ENCODE measurements around the gene TMED5. TPM values are rescaled to one million over a fixed set of nuclear protein-coding genes. Genes with fewer than 3 reads are reported as not detected.

Gene TMED5
- 52.5 and 56.0 TPM in 2 replicates for total RNA-seq

DNA sequence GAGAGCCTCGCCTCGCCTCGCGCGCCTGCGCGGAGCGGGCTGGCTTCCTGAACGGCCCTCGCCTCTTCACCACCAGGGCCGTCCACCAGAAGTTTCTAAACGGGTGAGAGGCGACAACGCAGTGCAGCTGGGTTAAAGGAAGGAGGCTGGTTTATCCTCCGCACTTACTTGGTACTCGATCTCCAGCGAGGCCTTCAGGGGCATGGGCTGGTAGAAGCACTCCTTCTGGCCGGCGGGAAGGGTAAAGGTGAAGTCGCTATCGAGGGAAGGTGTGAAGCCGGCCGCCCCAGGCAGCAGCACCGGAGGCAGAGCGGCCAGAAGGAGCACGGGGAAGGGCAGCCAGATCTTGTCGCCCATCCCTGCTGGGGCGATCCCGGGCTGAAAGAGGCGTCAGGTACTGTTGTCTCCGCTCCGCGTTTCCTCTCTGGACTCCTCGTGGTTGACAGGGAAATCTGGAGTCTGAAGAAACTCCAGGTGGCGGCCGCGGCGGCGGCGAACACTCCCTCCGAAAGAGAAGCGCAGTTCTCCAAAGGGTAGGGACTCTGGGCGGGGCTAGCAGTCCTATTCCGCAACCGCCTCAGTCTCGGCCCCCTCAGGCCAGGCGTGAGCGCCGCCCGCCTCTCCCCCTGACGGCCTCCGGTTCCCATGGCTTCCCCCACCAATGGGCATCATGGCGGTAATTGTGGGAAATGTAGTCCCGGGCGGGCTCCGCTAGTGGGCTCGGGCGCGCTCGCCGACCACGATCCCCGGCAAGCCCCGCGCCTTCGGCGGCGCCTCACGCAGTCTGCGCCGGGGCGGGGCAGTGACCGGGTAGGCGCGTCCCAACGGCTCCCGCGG lies at the start of gene TMED5:
TMED5 (minus strand) TSS at position 528 of the 837 bp plus-strand sequence; CDS start at position 357, 171 bp downstream.

DNA sequence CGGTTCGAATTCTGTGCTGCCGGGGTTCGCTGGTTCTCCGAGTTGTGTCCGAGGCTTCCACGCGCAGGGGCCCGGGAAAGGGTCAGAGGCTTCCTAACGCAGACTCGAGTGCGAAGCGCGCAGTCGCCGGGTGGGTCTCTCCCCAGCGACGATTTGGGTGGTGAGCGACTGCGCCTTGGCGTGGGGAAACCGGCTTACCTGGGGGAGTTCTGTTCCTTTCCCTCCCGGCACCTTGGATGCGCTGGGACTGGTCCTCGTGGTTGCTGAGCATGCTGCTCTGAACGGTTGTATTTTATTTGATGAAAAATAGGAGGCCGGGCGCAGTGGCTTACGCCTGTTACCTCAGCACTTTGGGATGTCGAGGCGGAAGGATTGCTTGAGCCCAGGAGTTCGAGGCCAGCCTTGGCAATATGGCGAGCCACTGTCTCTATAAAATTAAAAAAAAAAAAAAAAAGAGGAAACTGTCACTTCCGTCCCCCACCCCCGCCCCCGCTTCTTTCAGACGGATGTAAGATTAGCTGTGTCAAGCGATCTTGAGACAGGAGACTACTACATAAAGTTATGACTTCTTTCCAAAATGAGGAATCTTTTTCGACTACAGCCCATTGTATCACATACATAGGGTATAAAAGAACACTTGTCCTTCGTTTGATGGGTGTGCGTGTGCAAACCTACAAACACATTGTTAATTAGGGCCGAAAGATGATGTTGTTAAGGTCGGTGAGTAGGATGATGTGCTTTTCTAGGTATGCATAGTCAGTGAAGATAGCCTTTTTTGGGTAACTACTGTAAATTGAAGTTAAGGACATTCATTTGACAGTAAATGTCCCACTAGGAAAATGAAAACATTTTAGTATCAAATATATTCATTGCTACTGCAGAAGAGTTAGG lies 755 bp upstream of the TMED5 start, which contains the start of gene CCDC18:
CCDC18 (plus strand) TSS at position 2 of the 891 bp plus-strand sequence. CDS start 2,638 bp downstream, outside the sequence.

Other genes starting within 250 kb of the TMED5 start
- 4.5 and 5.5 TPM in 2 replicates for gene DIPK1A, start 219.0 kb downstream of the TMED5 start, total RNA-seq
- 5.4 and 6.4 TPM in 2 replicates for gene MTF2, start 101.1 kb downstream of the TMED5 start, total RNA-seq
- gene CCDC18, start 311 bp upstream of the TMED5 start, total RNA-seq: 6.7 and 15.3 TPM in 2 replicates
- 34.0 and 37.8 TPM in 2 replicates for gene DR1, start 165.5 kb upstream of the TMED5 start, total RNA-seq

Data from bronchus fibroblast of lung (primary cell).